Fibroblast of skin of left biceps (primary cell): Measurements from ENCODE around the gene MSI2.

ENCODE experiments used
- DNase-seq, 2 experiments: peaks; one replicate each; pipeline ENCODE4 v3.0.0-alpha.2; 2013; ENCODE audit warnings: low read depth in 2 of 2

The MSI2 gene

DNA sequence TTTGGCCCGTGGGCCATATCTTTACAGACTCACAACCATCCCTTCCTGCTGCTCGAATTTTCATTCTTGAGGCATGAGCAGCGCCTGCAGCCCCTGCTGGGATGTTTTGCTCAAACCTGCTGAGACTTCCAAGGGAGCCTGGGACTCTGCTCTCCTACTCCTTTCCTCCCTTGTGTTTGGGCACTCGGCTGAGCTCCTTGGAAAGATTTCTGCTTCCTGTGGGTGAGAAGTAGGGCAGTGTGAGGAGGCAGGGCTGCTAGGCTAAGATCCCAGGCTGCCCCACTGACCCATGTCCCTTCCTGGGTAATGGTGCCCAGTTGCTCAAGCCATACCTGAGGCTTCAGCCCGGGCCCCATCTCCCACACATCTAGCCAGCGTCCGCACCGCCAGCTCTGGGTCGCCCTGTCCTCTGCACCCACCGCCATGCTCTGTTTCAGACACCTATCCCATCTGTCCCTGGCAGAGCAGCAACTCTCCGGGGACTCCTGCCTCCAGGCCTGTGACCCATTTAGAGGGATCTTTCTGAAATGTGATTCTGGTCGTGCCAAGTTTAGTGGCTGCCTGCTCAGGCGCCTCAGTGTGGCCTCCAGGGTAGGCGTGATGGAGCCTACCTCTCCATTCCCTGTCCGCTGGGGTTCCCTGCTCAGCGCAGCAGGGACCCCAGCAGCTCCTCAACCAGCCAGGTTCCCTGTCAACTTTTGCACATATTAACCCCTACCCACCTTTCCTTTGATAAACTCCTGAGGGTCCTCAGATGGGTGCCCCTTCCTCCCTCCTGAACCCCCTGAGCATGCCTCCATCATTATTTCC lies 298.7 kb downstream of the MSI2 start:
- DNase-seq, result no peak

DNA sequence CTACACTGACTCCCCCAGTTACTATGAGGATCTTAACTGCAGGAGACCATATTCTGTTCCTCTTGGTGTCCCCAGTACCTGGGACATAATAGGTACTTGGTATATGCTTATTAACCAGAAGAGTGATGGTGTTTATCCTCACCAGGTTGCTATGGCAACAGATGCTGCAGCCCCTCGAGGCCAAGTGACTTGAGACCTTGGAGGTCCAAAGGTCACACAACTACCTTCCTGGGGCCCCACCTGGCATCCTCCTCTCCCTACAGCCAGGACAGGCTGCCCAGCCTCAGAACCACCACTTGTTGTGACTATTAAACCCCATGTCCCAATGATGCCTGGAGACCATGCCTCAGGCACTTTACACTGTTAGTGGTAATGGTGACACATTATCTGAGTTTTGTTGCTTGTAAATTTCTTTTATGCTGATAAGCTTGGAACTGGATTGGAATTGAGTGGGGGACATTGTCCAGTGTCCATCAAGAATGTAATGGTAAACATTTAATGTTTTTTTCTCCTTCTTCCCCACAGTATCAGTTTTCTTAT lies 299.4 kb downstream of the MSI2 start:
- DNase-seq, result no peak

DNA sequence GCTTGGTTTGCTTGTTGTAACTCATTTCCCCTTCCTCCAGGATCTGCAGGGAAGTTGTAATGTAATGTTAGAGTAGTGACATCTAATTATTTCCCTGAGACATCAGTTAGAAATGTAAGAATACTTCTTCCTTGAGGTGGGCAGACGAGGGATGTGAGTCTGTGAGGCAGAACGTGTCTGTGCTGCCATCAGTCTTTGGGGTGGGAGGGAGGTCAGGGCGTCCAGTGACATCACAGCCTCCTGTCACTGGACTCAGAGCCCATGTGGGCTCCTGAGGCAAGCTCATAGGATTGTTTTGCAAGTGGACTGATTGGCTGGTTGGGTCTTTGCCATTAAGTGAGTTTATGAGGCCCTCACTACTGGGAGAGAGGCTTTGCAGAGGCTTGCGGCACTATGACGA lies 300.0 kb downstream of the MSI2 start:
- DNase-seq, result no peak

DNA sequence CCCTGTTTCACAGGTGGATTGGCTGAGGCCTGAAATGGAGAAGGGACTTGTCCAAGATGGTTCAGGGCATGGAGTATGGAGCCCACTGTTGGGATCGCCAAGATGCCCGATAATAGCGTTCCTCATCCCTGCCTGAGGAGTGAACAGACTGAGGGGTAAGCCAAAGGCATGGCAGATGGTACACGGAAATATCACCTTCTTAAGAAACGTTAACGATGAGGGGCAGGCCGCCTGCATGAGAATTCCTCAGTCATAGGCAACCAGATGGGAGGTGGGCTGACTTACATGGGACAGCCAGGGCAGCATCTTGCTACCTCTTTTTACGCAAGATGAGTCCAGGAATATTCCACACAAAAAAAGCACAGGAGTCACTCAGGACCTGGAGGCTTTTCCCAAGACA lies 300.7 kb downstream of the MSI2 start:
- DNase-seq, result no peak

DNA sequence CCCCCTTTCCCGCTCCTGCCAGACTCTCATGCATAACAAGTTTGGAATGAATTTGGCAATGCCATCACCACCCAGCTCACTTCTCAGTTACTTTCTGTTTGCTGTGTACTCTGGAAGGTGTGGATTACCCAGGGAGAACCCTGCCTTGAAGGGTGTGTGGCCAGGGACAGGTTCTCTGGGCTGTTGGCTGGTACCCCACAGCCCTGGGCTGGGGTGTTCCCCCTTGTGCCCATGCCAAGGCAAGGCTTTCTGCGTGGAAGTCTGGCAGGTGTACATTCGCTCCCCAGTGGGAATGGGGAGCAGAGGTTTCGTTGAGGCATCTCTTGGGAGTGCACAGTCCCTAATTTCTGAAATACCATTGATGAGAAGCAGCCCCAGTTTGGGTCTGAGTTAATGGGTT lies 301.1 kb downstream of the MSI2 start:
- no peak for DNase-seq

DNA sequence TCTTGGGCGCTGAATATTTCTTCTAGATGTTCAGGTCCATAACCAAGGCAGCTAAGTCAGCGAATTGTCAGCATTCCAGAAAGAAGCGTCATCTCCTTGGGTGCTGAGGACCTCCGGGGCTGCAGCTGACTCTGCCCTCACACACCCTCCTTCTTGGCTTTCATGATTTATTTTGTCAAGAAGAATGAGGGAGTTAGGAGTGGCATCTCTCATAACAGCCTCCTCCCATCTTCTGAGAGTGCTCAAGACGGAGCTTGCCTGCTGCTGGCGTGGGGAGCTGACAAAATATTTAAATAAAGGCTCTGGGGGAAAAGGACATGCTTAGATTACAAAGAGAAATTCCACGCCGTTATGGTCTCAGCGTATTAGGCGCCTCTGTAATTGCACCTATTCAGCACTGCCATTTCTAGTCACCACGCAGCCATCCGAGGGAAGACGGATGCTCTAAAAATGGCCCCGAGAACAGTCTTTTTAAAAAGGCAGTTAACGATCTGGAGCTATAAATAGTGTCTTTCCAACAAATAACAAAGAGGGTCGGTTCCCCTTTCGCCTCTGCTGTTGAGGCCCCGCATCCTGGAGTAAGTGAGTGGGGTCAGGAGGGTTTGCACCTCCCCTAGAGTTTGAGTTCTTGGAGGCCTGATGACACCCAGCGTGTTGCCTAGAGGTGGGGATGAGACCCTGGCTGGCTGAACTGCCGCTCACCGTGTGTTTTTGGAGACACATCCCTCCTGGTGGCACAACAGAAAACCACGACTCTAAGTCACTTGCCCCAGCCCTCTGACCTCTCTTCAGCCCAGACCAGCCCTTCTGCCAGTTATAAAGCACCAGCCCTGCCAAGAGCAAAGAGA lies 301.7 kb downstream of the MSI2 start:
- peak in 1 of 2 experiments; percentile 15 for DNase-seq

DNA sequence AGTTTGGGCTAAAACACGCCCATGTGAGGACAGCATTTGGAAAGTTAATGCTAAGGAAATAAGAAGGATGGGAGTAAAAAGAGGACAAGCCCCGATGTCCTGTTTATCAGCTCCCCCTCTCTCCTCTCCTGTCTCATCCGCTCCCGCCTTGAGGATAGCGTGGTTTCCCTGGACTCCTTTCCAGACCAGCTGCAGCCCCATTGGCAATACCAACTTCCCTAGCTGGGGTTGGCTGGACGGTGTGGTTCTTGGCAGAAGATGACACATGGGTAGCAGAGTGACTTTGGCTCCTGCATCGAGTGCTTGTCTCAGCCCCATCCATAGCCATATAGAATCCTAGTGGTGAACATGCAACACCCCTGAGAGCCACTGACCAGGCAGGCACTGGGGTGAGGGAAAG lies 302.9 kb downstream of the MSI2 start:
- DNase-seq, result no peak

DNA sequence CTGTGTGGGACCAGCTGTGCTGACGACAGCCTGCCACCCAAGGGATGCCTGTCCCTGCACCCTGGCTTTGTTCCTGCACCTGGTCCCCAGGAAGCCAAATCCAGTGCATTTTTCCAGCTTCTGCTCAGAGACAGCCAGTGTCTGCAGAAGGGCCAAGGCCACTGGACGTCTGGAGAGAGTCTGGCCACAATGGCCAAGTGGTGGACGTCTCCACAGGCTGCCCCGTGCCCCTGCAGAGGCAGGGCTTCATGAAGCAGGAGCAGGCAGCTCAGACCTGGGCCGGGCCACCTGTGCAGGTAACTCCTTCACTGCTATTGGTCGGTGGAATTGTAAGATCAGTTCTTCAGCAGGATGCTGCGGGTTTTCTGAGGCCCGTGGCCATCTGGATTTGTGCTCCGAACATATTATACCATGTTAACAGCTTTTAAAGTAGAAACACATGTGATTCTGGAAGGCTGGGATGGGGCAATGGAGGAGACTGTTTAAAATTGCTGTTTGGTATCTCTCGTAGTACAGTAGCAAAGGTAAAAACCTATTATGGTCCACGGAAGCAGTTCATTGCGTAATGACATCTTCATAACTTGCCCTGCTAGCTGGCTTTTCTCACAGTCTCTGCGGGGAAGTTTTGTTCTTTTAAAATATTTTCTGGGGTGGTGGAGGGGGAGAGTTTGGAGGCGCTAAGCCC lies 303.5 kb downstream of the MSI2 start:
- peak in 1 of 2 experiments; percentile 24 for DNase-seq

DNA sequence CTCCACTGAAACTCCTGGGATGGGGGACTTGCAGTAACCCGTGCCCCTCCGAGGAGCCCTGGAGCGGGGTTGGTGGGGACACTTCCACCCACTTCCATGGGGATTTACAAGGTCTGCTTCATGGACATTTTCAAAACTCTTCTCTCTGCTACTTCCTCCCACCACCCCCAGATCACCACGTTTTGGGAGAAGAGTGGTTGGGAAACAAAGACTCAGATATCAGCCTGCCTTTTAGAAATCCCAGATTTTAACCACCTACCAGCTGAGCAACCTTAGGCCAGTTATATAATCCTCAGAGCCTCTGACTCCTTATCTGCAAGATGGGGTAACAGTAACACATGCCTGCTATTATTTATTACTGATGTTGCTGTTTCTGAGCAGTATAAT lies 304.0 kb downstream of the MSI2 start:
- no peak for DNase-seq

DNA sequence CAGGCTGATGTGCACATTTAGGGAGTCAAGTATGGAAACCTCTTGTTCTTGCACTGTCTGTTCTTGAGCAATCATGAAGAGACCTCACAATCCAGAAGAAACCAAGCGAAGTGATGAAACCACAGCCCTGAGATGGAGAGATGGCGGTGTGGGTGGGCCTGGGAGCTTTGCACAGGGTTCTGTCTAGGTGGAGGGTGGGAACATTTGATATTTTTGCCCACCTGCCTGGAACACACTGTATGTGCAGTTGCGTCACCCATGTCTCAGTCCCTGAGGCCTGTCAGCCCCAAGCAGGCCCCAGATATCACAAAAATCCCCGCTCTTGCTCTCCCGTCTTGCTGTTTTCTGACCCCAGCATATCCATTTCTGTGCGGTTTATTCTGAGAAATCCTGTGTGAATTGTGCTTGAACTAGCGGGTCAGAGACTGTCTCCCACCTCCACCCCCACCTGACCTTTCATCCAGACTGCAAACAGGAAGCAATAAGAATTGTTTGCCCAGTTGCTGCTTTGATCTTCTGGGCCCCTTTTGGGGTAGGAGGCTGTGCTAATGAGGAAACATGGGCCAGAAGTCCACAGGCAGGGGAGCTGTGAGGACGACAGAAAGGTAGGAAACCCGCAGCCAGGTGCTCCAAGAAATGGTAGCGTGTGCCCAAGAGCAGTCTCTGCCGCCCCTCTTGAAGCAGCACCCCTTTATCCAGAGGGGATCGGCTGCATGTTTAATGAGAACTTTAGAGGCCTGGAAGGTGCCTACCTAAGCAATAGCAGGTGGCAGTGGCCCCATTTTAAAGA lies 304.9 kb downstream of the MSI2 start:
- no peak for DNase-seq

DNA sequence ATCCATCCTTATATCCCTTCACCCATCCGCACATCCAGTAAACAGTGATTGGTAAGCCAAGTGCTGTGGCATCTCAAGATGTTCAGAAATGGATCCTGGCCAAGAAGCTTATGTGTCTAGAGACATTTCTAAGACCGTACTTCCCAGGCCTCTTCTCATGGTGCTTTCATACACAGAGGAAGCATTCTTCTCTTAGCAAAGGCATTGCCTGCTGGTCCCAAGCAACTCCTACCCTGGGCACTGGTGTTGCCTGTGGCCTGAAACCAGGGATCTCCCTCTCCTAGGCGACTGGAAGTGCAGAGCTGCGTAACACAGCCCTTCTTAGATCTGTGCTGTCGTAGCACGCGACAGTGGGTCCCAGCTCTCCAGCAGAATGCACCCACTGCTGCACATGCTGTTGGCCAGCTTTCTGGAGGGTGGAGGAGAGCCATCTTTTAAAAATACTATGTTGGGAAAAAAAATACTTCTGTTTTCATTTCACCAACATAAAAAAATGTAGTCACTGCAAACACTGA lies 305.9 kb downstream of the MSI2 start:
- DNase-seq, result no peak

DNA sequence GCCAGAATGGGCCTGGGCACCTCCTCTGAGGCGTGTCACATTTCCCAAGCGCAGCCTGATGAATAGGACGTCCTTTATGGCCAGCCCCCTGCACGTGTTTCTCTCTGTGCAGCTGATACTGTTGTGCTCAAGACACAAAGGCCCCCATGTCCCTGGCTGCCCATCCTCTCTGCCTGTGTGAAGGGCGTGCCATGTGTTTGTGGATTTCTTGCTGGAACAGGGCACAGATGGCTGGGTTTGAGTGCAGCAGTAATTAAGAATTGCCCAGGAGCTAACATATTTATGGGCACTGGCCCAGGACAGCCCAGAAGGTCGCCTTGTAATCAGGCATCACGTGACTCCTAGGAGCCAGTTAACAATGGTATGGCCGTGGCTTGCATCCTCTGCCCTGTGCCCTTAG lies 307.6 kb downstream of the MSI2 start:
- no peak for DNase-seq

DNA sequence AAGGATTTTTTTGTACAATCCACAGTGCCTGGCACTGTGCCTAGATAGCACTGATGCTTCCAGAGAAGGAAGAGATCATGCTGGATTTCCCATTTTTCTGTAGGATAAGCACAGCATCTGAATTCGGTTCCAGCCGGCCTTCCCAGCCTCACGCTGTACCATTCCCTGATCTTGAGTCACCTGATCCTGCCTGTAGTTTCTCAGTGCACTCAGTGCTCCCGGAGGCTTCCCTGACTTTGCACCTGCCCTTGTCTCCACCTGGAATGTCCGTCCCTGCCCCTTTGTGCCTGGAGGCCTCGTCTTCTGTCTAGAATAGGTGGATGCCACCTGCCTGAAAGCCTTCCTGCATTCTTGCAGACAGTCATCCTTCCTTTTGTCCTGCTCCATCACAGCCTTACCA lies 308.9 kb downstream of the MSI2 start:
- no peak for DNase-seq

DNA sequence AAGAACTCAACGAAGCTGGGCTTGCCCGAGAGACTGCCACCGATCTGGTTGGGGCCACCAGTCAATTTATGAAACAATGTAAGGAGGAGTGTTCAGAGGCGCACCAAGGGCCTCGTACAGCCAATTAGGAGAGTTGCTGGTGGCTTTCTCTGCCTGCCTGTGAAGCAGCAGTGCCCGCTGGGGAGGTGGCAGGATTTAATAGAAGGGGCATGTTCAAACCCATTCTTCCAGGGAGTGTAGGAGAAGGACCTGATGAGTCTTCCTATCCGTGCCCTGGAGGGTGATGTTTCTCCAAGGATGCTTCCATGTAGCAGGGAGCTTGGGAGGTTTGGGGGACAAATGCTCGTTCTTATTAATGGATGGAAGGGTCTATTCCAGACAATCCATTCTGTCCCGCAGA lies 310.4 kb downstream of the MSI2 start:
- DNase-seq, result no peak

DNA sequence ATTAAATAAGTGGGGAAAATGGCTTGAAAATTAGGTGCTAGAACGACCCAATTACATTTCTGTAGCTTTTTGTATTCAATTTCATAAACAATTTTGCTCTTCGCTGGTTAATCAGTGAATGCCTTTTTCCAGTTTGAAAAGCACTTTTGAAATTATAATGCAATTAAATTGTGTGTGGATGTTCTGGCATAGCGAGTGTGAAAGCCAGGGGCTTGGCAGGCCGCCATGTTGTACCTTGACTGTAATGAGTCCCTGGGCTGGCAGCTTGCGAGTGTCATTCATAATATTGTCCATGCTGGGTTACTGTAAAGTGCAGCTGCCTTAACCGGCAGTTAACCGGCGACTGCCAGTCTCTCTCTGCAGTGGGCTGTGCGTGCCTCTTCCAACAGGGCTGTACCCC lies 310.9 kb downstream of the MSI2 start:
- no peak for DNase-seq

DNA sequence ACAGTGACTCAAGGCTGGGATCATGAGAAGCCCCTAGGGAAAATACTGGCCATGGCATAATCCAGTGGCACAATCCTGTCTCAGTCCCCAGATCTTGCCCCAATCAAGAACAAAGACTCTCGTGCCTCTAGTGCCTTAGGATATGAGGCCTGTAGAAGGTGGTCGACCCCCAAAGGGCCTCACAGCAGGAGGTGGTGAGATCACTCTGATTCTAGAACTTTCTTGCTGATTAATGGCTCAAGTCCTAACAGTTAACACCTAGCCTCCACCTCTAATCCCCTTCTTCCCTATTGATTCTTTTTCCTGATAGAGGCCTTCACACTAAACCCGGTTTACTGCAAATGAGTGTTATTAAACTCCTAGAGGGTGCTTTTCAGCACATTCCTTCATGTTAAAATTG lies 312.0 kb downstream of the MSI2 start:
- DNase-seq, result no peak

DNA sequence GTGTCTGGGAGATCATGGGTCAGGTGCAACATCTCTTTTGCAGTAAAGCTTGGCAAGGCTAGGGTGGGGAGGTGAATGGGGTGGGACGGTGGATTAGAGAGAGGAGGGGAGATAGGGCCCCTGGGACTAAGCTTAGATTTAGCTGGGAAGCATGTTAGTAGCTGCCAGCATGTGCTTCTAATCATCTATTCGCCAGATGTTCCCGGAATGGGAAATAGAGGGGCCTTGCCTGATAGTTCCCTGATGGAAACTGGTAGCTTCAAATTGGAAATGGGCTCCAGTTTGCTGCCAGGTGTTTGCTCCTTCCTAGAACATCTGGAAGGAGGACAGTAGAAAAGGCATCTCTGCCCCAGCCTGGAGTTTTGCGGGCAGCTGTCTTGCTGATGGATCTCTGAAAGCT lies 312.7 kb downstream of the MSI2 start:
- DNase-seq, result no peak

DNA sequence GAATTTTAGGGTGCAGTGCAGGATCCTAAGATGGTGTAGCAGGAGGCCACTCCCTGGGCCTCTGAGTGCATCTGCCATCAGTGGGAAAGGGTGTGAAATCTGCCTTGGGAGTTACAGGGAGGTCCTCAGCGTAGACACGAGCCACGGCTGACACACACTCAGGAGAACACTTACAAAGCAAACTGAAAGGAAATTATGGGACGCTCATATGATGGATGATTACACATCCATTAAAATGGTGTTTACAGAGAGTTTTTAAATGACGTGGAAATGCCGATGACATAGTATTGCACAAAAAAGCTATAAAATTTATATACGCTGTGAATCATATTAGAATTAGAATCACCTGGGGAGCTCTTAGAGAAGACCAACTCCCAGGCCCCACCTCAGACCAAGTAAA lies 313.5 kb downstream of the MSI2 start:
- DNase-seq, result no peak

DNA sequence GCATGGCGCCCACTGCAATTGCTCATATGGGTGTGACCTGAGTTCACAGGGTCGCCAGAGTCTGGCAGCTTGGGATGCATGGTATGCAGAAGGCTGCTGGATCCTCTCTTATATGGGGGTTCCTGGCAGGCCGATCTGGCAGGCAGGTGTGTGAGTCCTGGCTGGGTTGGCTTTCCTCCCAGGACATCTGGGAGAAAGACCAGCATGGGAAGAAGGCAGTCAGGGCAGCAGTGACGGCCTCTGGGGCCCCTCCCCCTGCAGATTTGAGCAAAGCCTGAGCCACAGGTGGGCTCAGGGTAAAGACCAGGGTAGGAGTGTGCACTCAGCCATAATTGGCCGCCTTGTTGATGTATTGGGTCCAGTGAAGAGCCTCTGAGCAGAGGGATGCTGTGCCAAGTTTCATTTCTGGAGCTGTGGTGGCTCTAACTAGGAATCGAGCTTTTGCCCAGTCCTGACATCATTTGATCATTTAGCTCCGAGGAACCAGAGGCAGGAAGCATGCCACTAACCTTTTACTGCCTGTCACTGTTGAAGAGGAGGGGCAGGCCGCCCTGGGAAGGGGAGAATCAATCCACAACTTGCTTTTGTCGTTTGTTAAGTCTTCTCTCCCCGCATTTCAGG lies 314.5 kb downstream of the MSI2 start:
- no peak for DNase-seq

DNA sequence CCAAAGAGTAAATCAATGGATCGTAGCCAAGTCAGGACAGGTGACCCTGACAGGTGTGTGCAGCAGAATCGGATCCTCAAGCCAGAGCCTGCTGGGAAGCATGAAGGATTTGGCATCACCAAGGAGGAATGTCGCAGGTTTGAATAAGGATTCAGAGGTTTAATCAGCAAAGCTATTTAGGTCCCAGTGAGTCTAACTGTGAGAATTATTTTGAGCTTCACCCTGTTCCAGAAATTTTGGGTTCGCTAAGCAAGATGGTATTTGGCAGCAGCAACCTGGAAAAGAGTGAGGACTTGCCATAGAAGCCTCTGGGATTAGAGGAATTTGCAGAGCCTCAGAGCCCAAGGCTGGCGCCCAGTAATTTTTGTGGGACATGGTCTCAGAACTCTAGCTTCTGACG lies 315.7 kb downstream of the MSI2 start:
- no peak for DNase-seq

DNA sequence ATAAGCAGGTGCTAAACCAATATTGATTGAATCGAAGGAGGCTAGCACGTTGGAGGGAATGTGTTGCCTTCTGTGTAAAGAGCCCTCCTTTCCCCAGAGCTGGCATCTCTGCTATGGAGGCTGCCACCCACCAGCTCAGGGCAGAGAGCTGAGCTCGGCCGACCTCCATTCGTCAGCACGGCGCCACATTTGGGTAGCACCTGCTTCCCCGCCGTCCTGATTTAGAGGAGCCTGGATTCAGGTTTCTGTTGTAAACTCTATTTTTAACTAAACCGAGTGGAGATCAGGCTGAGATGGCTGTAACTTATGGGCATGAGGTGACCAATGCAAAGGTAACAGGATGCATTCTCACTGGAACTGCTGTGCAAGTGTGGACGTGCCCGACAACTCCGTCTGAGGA lies 316.3 kb downstream of the MSI2 start:
- no peak for DNase-seq
